HCT116 (cell line): Measurements from ENCODE around the gene SLC15A2. TPM values are rescaled to one million over a fixed set of nuclear protein-coding genes. Genes with fewer than 3 reads are reported as not detected.

ENCODE experiments used
- ATAC-seq: fragments of 200-7000 bp; cut with Tn5 transposase; 2 replicates; pipeline ENCODE4 v1.9.1; 2020; ENCODE audit warnings: mild to moderate bottlenecking, moderate library complexity
- BruUV-seq: library from RNA; stranded (reverse); fragments of 400-500 nt; replicated peaks from 2 replicates; lab custom pipeline; 2021; lab: Mats Ljungman, UMichigan
- CTCF ChIA-PET: fragments of 300-600 bp; sonication (Branson Sonifier 250); formaldehyde crosslinking; loops from one replicate; lab custom pipeline; 2021; ENCODE audit warnings: antibody characterized with exemption; lab: Charles Lee
- POLR2A ChIA-PET: fragments of 300-600, 350-600 bp; sonication (Branson Sonifier 250); formaldehyde crosslinking; loops from one replicate; lab custom pipeline; 2021; ENCODE audit warnings: antibody characterized with exemption; lab: Charles Lee
- RAD21 ChIA-PET, 2 experiments: fragments of 300-600 bp; sonication (Branson Sonifier 250); formaldehyde crosslinking; loops; one replicate each; lab custom pipeline; 2023; ENCODE audit warnings: low total read pairs in 2 of 2; ENCODE audit not compliant: uncharacterized antibody in 2 of 2, unreplicated experiment in 2 of 2, low non-redundant PET in 1 of 2; lab: Charles Lee
- DNase-seq: peaks from one replicate; pipeline ENCODE4 v3.0.0-alpha.2; 2010; ENCODE audit warnings: low read depth, low spot score
- H2AFZ ChIP-seq: fragments of 200-600 bp; shearing (Covaris generic), sonication (generic); 2 replicates; pipeline ENCODE4 v1.6.1; 2017; ENCODE audit warnings: low read depth, mixed run types, mixed read lengths, antibody characterized with exemption, low read length; ENCODE audit not compliant: poor library complexity, severe bottlenecking
- H3K27ac ChIP-seq: 2 replicates; pipeline ENCODE4 v1.5.1; 2012; ENCODE audit warnings: low read depth, low read length
- H3K27me3 ChIP-seq: fragments of 200-600 bp; sonication (generic); 2 replicates; pipeline ENCODE4 v1.6.1; 2016; ENCODE audit warnings: mixed run types, low read length, mixed read lengths; ENCODE audit not compliant: insufficient read depth
- H3K36me3 ChIP-seq, 2 experiments: fragments of 200-500 bp in 1 of 2; fragments of 200-600 bp in 1 of 2; sonication (Bioruptor generic) in 1 of 2; sonication (generic) in 1 of 2; 2 replicates each; pipeline versions ENCODE4 v1.5.1 to v1.6.1; 2014 to 2016; ENCODE audit warnings: low read length in 2 of 2, inconsistent platforms in 1 of 2, mixed read lengths in 1 of 2, mixed run types in 1 of 2; ENCODE audit not compliant: insufficient read depth in 2 of 2, control insufficient read depth in 1 of 2
- H3K4me1 ChIP-seq, 2 experiments: fragments of 200-600 bp in 1 of 2; sonication (generic) in 1 of 2; 2 replicates each; pipeline versions ENCODE4 v1.5.1 to v1.6.1; 2012 to 2017; ENCODE audit warnings: low read length in 2 of 2, inconsistent platforms in 1 of 2, mild to moderate bottlenecking in 1 of 2, mixed read lengths in 1 of 2, mixed run types in 1 of 2, moderate library complexity in 1 of 2; ENCODE audit not compliant: insufficient read depth in 2 of 2, control insufficient read depth in 1 of 2
- H3K4me2 ChIP-seq: fragments of 200-600 bp; sonication (generic); 2 replicates; pipeline ENCODE4 v1.6.1; 2017; ENCODE audit warnings: mixed run types, low read length, mixed read lengths
- H3K4me3 ChIP-seq, 2 experiments: fragments of 200-600 bp in 1 of 2; sonication (generic) in 1 of 2; replicated peaks in 1 of 2; 2 replicates each; pipeline ENCODE4 v1.5.1; 2011 to 2016; ENCODE audit warnings: low read length in 2 of 2, control low read depth in 1 of 2, low read depth in 1 of 2, mild to moderate bottlenecking in 1 of 2, mixed read lengths in 1 of 2, mixed run types in 1 of 2
- H3K79me2 ChIP-seq: fragments of 200-600 bp; sonication (generic); 2 replicates; pipeline ENCODE4 v1.6.1; 2017; ENCODE audit warnings: mild to moderate bottlenecking, mixed run types, low read length, moderate library complexity, mixed read lengths; ENCODE audit not compliant: insufficient read depth
- H3K9ac ChIP-seq: fragments of 200-600 bp; sonication (generic); 2 replicates; pipeline ENCODE4 v1.6.1; 2016; ENCODE audit warnings: low read length, mixed read lengths
- H3K9me2 ChIP-seq: fragments of 200-600 bp; sonication (generic), shearing (Covaris generic); 2 replicates; pipeline ENCODE4 v1.6.1; 2017; ENCODE audit warnings: mixed run types, mild to moderate bottlenecking, moderate library complexity; ENCODE audit not compliant: insufficient read depth
- H3K9me3 ChIP-seq, 2 experiments: fragments of 200-500 bp in 1 of 2; fragments of 200-600 bp in 1 of 2; sonication (Bioruptor generic) in 1 of 2; sonication (generic) in 1 of 2; 2 replicates each; pipeline ENCODE4 v1.6.1; 2014 to 2017; ENCODE audit warnings: low read length in 2 of 2, mixed read lengths in 2 of 2, inconsistent platforms in 1 of 2, low read depth in 1 of 2, mild to moderate bottlenecking in 1 of 2, mixed run types in 1 of 2, moderate library complexity in 1 of 2; ENCODE audit not compliant: control insufficient read depth in 1 of 2, insufficient read depth in 1 of 2
- H4K20me1 ChIP-seq: fragments of 200-600 bp; sonication (generic), shearing (Covaris generic); 2 replicates; pipeline ENCODE4 v1.6.1; 2017; ENCODE audit warnings: mixed run types, mild to moderate bottlenecking, moderate library complexity; ENCODE audit not compliant: insufficient read depth
- ATF3 ChIP-seq: IDR thresholded peaks from 2 replicates; pipeline ENCODE4 v1.6.1; 2012
- CEBPB ChIP-seq: IDR thresholded peaks from 2 replicates; pipeline ENCODE4 v1.6.1; 2012; ENCODE audit warnings: low read depth
- EZH2 ChIP-seq: fragments of 200-600 bp; sonication (generic); IDR thresholded peaks from 2 replicates; pipeline ENCODE4 v1.6.1; 2017; ENCODE audit warnings: antibody characterized with exemption, mixed run types
- EZH2phosphoT487 ChIP-seq: fragments of 200-600 bp; IDR thresholded peaks from 2 replicates; pipeline ENCODE4 v1.6.1; 2018; ENCODE audit warnings: antibody characterized with exemption, borderline replicate concordance
- FOSL1 ChIP-seq: IDR thresholded peaks from 2 replicates; pipeline ENCODE4 v1.6.1; 2012; ENCODE audit warnings: low read depth
- POLR2AphosphoS5 ChIP-seq: IDR thresholded peaks from 2 replicates; pipeline ENCODE4 v1.6.1; 2011; ENCODE audit warnings: mild to moderate bottlenecking, low read depth, low read length, moderate library complexity
- SRF ChIP-seq: IDR thresholded peaks from 2 replicates; pipeline ENCODE4 v1.6.1; 2012; ENCODE audit warnings: low read depth
- ZFX ChIP-seq: fragments of 450-650 bp; IDR thresholded peaks from 2 replicates; pipeline ENCODE4 v1.6.1; 2017
- ZNF274 ChIP-seq: fragments of 200-500 bp; sonication (Bioruptor generic); IDR thresholded peaks from 2 replicates; pipeline ENCODE4 v1.6.1; 2014; ENCODE audit warnings: mild to moderate bottlenecking, low read depth, low read length, inconsistent platforms
- intact Hi-C: fragments of 100-400 bp; cut with micrococcal nuclease; formaldehyde crosslinking; loops from 2 replicates; pipeline ENCODE4 v1.10.0; 2022
- total RNA-seq: library from RNA; stranded (reverse); gene quantifications from one replicate; pipeline ENCODE4 v1.2.1, GENCODE V29; 2021; ENCODE audit not compliant: unreplicated experiment

SLC15A2 gene
- total RNA-seq, 1 experiment from 2014 or later: 0.96 TPM

GRCh38 chr3:121913305-121913990, 19.2 kb downstream of the SLC15A2 start:
- H3K4me1 ChIP-seq: no peaks in the 10 kb centered on the region
- ChIA-PET POLR2A (no interaction called here), CTCF (no interaction called here), RAD21 (no interaction called here)
- H3K9me3 ChIP-seq: no peaks in the 10 kb centered on the region
- H3K27me3 ChIP-seq: no peaks in the 10 kb centered on the region
- TF ChIP-seq ZFX: no peak
- TF ChIP-seq POLR2AphosphoS5: no peak
- no peak for TF ChIP-seq ATF3
- no peak for TF ChIP-seq ZNF274
- no peak for TF ChIP-seq SRF
- TF ChIP-seq EZH2: no peak
- TF ChIP-seq EZH2phosphoT487: no peak
- no peak for TF ChIP-seq FOSL1
- TF ChIP-seq CEBPB: no peak
- H3K79me2 ChIP-seq: no peaks in the 10 kb centered on the region
- H3K9me2 ChIP-seq: no peaks in the 10 kb centered on the region
- H3K4me3 ChIP-seq: no peak overlapping the region
- ATAC-seq (no peak), DNase-seq (no peak)
- no TSS peak for BruUV-seq
- no peak overlapping the region for H3K4me2 ChIP-seq
- no peaks in the 10 kb centered on the region; the same call in 1 of the 2 replicates for H4K20me1 ChIP-seq
- H2AFZ ChIP-seq: no peak overlapping the region
- H3K27ac ChIP-seq: no peak overlapping the region
- no peak overlapping the region for H3K9ac ChIP-seq
- intact Hi-C loops: no loop called here
- H3K36me3 ChIP-seq: no peaks in the 10 kb centered on the region
